Upper lobe of right lung (tissue), 1 donor: ENCODE measurements around the gene PLB1. TPM values are rescaled to one million over a fixed set of nuclear protein-coding genes. Genes with fewer than 3 reads are reported as not detected.

Experiments used
- ATAC-seq: fragments of 200-7000 bp; cut with Tn5 transposase; one replicate; pipeline ENCODE4 v1.9.1; 2020; ENCODE audit warnings: mild to moderate bottlenecking, moderate library complexity
- DNase-seq: peaks from one replicate; pipeline ENCODE4 v3.0.0-alpha.2; 2020
- H3K27ac ChIP-seq: fragments of 200-600 bp; one replicate; pipeline ENCODE4 v1.8.0; 2022
- H3K27me3 ChIP-seq: fragments of 200-600 bp; one replicate; pipeline ENCODE4 v1.8.0; 2022; ENCODE audit warnings: mild to moderate bottlenecking
- H3K36me3 ChIP-seq: fragments of 200-600 bp; one replicate; pipeline ENCODE4 v1.8.0; 2022
- H3K4me1 ChIP-seq: fragments of 200-600 bp; one replicate; pipeline ENCODE4 v1.8.0; 2022
- H3K4me3 ChIP-seq: fragments of 200-600 bp; one replicate; pipeline ENCODE4 v1.8.0; 2022; ENCODE audit warnings: mild to moderate bottlenecking
- H3K9me3 ChIP-seq: fragments of 200-600 bp; one replicate; pipeline ENCODE4 v1.8.0; 2022
- intact Hi-C: fragments of 100-400 bp; cut with DNase I; formaldehyde crosslinking; loops from one replicate; pipeline ENCODE4 v1.11.0; 2022
- total RNA-seq: library from RNA; stranded (reverse); fragmentation: NEBNext Ultra II Directional; extraction: Animal tissue kit (Norgen Biotek cat#: 25700); gene quantifications from one replicate; pipeline ENCODE4 v1.2.1, GENCODE V29; 2021
- TF ChIP-seq, protein P1 (sequence below): fragments of 200-600 bp; IDR thresholded peaks from one replicate; pipeline ENCODE4 v1.8.0; 2022; ENCODE audit warnings: antibody characterized with exemption
- donor health status: DM: no; HTN: yes; CAD: no; lungs with severe emphysema.

PLB1 gene
- total RNA-seq, 1 donor from 2014 or later = 4.2 TPM

- no peaks in the 10 kb centered on the region for H3K9me3 ChIP-seq
- no peak overlapping the region for H3K4me3 ChIP-seq
- peak overlapping the region; percentile 85 for H3K27ac ChIP-seq
- intact Hi-C loops = no loop called here
- TF ChIP-seq, protein P1, sequence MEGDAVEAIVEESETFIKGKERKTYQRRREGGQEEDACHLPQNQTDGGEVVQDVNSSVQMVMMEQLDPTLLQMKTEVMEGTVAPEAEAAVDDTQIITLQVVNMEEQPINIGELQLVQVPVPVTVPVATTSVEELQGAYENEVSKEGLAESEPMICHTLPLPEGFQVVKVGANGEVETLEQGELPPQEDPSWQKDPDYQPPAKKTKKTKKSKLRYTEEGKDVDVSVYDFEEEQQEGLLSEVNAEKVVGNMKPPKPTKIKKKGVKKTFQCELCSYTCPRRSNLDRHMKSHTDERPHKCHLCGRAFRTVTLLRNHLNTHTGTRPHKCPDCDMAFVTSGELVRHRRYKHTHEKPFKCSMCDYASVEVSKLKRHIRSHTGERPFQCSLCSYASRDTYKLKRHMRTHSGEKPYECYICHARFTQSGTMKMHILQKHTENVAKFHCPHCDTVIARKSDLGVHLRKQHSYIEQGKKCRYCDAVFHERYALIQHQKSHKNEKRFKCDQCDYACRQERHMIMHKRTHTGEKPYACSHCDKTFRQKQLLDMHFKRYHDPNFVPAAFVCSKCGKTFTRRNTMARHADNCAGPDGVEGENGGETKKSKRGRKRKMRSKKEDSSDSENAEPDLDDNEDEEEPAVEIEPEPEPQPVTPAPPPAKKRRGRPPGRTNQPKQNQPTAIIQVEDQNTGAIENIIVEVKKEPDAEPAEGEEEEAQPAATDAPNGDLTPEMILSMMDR = no peak
- H3K4me1 ChIP-seq = peaks cover 26% of the 10 kb centered on the region
- DNase-seq (no peak), ATAC-seq (no peak)
- H3K36me3 ChIP-seq = no peaks in the 10 kb centered on the region
- no peaks in the 10 kb centered on the region for H3K27me3 ChIP-seq
Observed at GRCh38 chr2:28627722-28628480, 132.0 kb downstream of the PLB1 start.

DNA sequence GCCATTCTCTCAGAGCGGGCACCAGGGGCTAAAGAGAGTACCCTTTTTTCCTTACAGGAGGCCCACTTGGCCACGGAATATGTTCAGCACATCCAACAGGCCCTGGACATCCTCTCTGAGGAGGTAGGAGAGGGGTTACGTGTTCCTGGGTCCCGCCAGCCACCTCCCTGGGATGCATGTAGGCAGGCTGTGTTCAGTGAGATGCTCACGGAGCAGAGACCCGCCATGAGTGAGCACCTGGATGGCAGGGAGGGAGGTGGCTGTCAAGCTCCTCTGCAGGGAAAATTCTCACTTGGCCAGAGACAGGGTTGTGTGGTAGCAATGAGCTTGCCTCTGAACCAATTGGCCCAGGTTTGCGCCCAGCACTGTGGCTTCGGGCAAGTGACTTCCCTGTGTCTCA is 132.6 kb downstream of the PLB1 start:
- Histone ChIP-seq H3K27me3 (no peaks in the 10 kb centered on the region), H3K9me3 (no peaks in the 10 kb centered on the region), H3K4me3 (no peak overlapping the region), H3K27ac (peak overlapping the region; percentile 85), H3K4me1 (peaks cover 26% of the 10 kb centered on the region), H3K36me3 (no peaks in the 10 kb centered on the region)
- ATAC-seq = no peak
- TF ChIP-seq, protein P1 = no peak
- intact Hi-C loops = no loop called here
- peak; percentile 48 for DNase-seq

- TF ChIP-seq, protein P1 = no peak
- intact Hi-C loops = no loop called here
- no peak overlapping the region for H3K4me3 ChIP-seq
- H3K4me1 ChIP-seq = peaks cover 26% of the 10 kb centered on the region
- H3K27me3 ChIP-seq = no peaks in the 10 kb centered on the region
- no peaks in the 10 kb centered on the region for H3K36me3 ChIP-seq
- H3K27ac ChIP-seq = no peak overlapping the region
- no peaks in the 10 kb centered on the region for H3K9me3 ChIP-seq
- peak; percentile 37 for DNase-seq
- ATAC-seq = no peak
Observed at GRCh38 chr2:28628987-28629386, 133.1 kb downstream of the PLB1 start.

GRCh38 chr2:28629910-28630309 is 134.1 kb downstream of the PLB1 start:
- no peaks in the 10 kb centered on the region for H3K9me3 ChIP-seq
- H3K36me3 ChIP-seq = no peaks in the 10 kb centered on the region
- H3K4me3 ChIP-seq = no peak overlapping the region
- intact Hi-C loops = no loop called here
- H3K27ac ChIP-seq = no peak overlapping the region
- ATAC-seq (no peak), DNase-seq (peak; percentile 46)
- no peaks in the 10 kb centered on the region for H3K27me3 ChIP-seq
- peaks cover 27% of the 10 kb centered on the region for H3K4me1 ChIP-seq
- TF ChIP-seq, protein P1 = no peak

DNA sequence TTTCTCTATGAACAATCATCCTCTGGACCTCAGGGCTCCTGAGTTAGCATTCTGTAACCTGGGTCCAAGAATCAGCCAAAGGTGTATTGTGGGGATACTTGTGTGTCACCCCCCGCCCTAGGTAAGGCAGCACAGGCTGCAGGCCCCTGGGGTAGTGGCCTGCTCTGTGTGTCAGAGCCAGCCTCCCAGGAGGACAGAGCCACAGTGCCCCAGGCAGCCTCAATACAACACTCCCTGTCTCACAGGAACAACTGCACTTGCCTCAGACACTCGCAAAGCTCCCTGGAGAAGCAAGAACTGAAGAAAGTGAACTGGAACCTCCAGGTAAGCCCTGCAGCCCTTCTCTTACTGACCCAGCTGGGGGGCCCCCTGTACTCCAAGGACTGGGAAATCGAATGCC is 134.5 kb downstream of the PLB1 start:
- H3K4me3 ChIP-seq = no peak overlapping the region
- H3K4me1 ChIP-seq = peaks cover 25% of the 10 kb centered on the region
- H3K27me3 ChIP-seq = no peaks in the 10 kb centered on the region
- TF ChIP-seq, protein P1 = no peak
- H3K27ac ChIP-seq = no peak overlapping the region
- intact Hi-C loops = no loop called here
- no peak for ATAC-seq
- H3K9me3 ChIP-seq = no peaks in the 10 kb centered on the region
- no peaks in the 10 kb centered on the region for H3K36me3 ChIP-seq
- DNase-seq = peak; percentile 21
